ENCODE measurements around the gene ANO3. TPM values are rescaled to one million over a fixed set of nuclear protein-coding genes. Genes with fewer than 3 reads are reported as not detected.

ANO3 gene
- total and polyA plus RNA-seq, 2 of the 8 experiments (the other 6 are each of a cell fraction or from before 2014, with no cell fraction given), result not detected

GRCh38 chr11:26510164-26510563 is 178.2 kb downstream of the ANO3 start (continued):
- no peak for TF ChIP-seq BRCA1 (IDR thresholded peaks at IDR 0.05; ENCODE audit: low read depth, low read length)
